H9 (cell line): ENCODE measurements around the gene SLC29A4. TPM values are rescaled to one million over a fixed set of nuclear protein-coding genes. Genes with fewer than 3 reads are reported as not detected.
A peak's percentile ranks its signal among the peaks of the same experiment; 100 is the strongest.
"Not testable (repeated sequence)": the region's sequence is repeated elsewhere in the genome, so short reads cannot be mapped to it uniquely, and the experiment has no call there.

ENCODE experiments used
- DNase-seq: peaks from one replicate; pipeline ENCODE4 v3.0.0-alpha.2; 2017
- H2AFZ ChIP-seq: one replicate; pipeline ENCODE4 v1.6.1; 2013; ENCODE audit warnings: mild to moderate bottlenecking, low read length, control low read depth, moderate library complexity
- H2AK5ac ChIP-seq: 2 replicates; pipeline ENCODE4 v1.6.1; 2013; ENCODE audit warnings: low read length, control low read depth, mixed read lengths; ENCODE audit not compliant: insufficient read length
- H2BK120ac ChIP-seq: one replicate; pipeline ENCODE4 v1.6.1; 2013; ENCODE audit warnings: low read depth, mild to moderate bottlenecking, low read length, control low read depth, inconsistent platforms; ENCODE audit not compliant: poor library complexity, severe bottlenecking
- H2BK12ac ChIP-seq: 2 replicates; pipeline ENCODE4 v1.6.1; 2013; ENCODE audit warnings: low read length, control low read depth, mixed read lengths, low read depth; ENCODE audit not compliant: insufficient read length
- H2BK15ac ChIP-seq: 2 replicates; pipeline ENCODE4 v1.6.1; 2013; ENCODE audit warnings: low read depth, low read length, control low read depth
- H2BK20ac ChIP-seq: one replicate; pipeline ENCODE4 v1.6.1; 2013; ENCODE audit warnings: low read depth, mild to moderate bottlenecking, low read length, control low read depth, inconsistent platforms; ENCODE audit not compliant: poor library complexity, severe bottlenecking
- H2BK5ac ChIP-seq: 2 replicates; pipeline ENCODE4 v1.6.1; 2013; ENCODE audit warnings: low read length, control low read depth, mixed read lengths; ENCODE audit not compliant: insufficient read length
- H3K14ac ChIP-seq: 2 replicates; pipeline ENCODE4 v1.6.1; 2013; ENCODE audit warnings: low read length, control low read depth; ENCODE audit not compliant: insufficient read depth
- H3K18ac ChIP-seq: 2 replicates; pipeline ENCODE4 v1.6.1; 2013; ENCODE audit warnings: low read depth, mild to moderate bottlenecking, mixed read lengths, low read length, control low read depth; ENCODE audit not compliant: insufficient read length
- H3K23ac ChIP-seq: 2 replicates; pipeline ENCODE4 v1.6.1; 2013; ENCODE audit warnings: low read length, control low read depth, mixed read lengths, low read depth; ENCODE audit not compliant: insufficient read length
- H3K23me2 ChIP-seq: 2 replicates; pipeline ENCODE4 v1.6.1; 2013; ENCODE audit warnings: low read depth, mild to moderate bottlenecking, mixed read lengths, low read length, control low read depth; ENCODE audit not compliant: insufficient read length, poor library complexity, severe bottlenecking
- H3K27ac ChIP-seq: 2 replicates; pipeline ENCODE4 v1.5.1; 2013; ENCODE audit warnings: low read length, control low read depth, mixed read lengths, low read depth; ENCODE audit not compliant: insufficient read length
- H3K27me3 ChIP-seq: 2 replicates; pipeline ENCODE4 v1.6.1; 2013; ENCODE audit warnings: low read length, control low read depth, inconsistent platforms; ENCODE audit not compliant: insufficient read depth
- H3K4ac ChIP-seq: 2 replicates; pipeline ENCODE4 v1.6.1; 2013; ENCODE audit warnings: low read depth, mild to moderate bottlenecking, control low read depth, inconsistent platforms, low read length, moderate library complexity
- H3K4me1 ChIP-seq: 2 replicates; pipeline ENCODE4 v1.6.1; 2013; ENCODE audit warnings: low read length, control low read depth, inconsistent platforms; ENCODE audit not compliant: insufficient read depth
- H3K4me2 ChIP-seq: 2 replicates; pipeline ENCODE4 v1.6.1; 2013; ENCODE audit warnings: low read length, control low read depth, mixed read lengths; ENCODE audit not compliant: insufficient read length, insufficient read depth
- H3K56ac ChIP-seq: 2 replicates; pipeline ENCODE4 v1.6.1; 2013; ENCODE audit warnings: low read depth, mild to moderate bottlenecking, mixed read lengths, low read length, control low read depth; ENCODE audit not compliant: insufficient read length
- H3K79me1 ChIP-seq: 2 replicates; pipeline ENCODE4 v1.6.1; 2013; ENCODE audit warnings: low read depth, mild to moderate bottlenecking, moderate library complexity, low read length, control low read depth, inconsistent platforms; ENCODE audit not compliant: insufficient read depth, poor library complexity, severe bottlenecking
- H3K79me2 ChIP-seq: 2 replicates; pipeline ENCODE4 v1.6.1; 2013; ENCODE audit warnings: low read length, control low read depth, inconsistent platforms; ENCODE audit not compliant: insufficient read depth
- H3K9ac ChIP-seq: 2 replicates; pipeline ENCODE4 v1.6.1; 2013; ENCODE audit warnings: low read length, control low read depth, mixed read lengths; ENCODE audit not compliant: insufficient read length; ENCODE audit errors: extremely low read depth
- H3K9me3 ChIP-seq: one replicate; pipeline ENCODE4 v1.6.1; 2013; ENCODE audit warnings: low read depth, low read length, inconsistent platforms; ENCODE audit not compliant: control insufficient read depth
- H3T11ph ChIP-seq: one replicate; pipeline ENCODE4 v1.6.1; 2013; ENCODE audit warnings: mild to moderate bottlenecking, low read length, control low read depth, inconsistent platforms
- H4K20me1 ChIP-seq: one replicate; pipeline ENCODE4 v1.6.1; 2013; ENCODE audit not compliant: control insufficient read depth, insufficient read length, insufficient read depth
- H4K5ac ChIP-seq: 2 replicates; pipeline ENCODE4 v1.6.1; 2013; ENCODE audit warnings: low read depth, mild to moderate bottlenecking, mixed read lengths, low read length, control low read depth; ENCODE audit not compliant: insufficient read length
- H4K8ac ChIP-seq: replicated peaks from 2 replicates; pipeline ENCODE4 v1.6.1; 2013; ENCODE audit warnings: low read length, control low read depth, mixed read lengths, low read depth; ENCODE audit not compliant: insufficient read length
- H4K91ac ChIP-seq: 2 replicates; pipeline ENCODE4 v1.6.1; 2013; ENCODE audit warnings: low read depth, mild to moderate bottlenecking, moderate library complexity, mixed read lengths, low read length, control low read depth; ENCODE audit not compliant: insufficient read length
- H3K27ac Mint-ChIP-seq, 3 experiments: 2 replicates in 2 of 3; 3 replicates in 1 of 3; pipeline ENCODE4 v1.8.0; 2020 to 2021; ENCODE audit warnings: mixed read lengths in 3 of 3, mild to moderate bottlenecking in 1 of 3, moderate library complexity in 1 of 3
- H3K27me3 Mint-ChIP-seq: 2 replicates; pipeline ENCODE4 v1.8.0; 2021; ENCODE audit warnings: low read depth, mild to moderate bottlenecking, moderate library complexity, mixed read lengths
- H3K36me3 Mint-ChIP-seq, 3 experiments: 2 replicates in 2 of 3; 3 replicates in 1 of 3; pipeline ENCODE4 v1.8.0; 2020 to 2021; ENCODE audit warnings: low read depth in 3 of 3, mixed read lengths in 3 of 3; ENCODE audit not compliant: insufficient read depth in 1 of 3
- H3K4me1 Mint-ChIP-seq, 2 experiments: 2 replicates each; pipeline ENCODE4 v1.8.0; 2020; ENCODE audit warnings: mixed read lengths in 2 of 2
- H3K4me3 Mint-ChIP-seq, 2 experiments: 2 replicates in 1 of 2; 3 replicates in 1 of 2; pipeline ENCODE4 v1.8.0; 2020 to 2021; ENCODE audit warnings: mild to moderate bottlenecking in 2 of 2, mixed read lengths in 2 of 2, moderate library complexity in 1 of 2
- H3K9me3 Mint-ChIP-seq, 2 experiments: 2 replicates in 1 of 2; 3 replicates in 1 of 2; pipeline ENCODE4 v1.8.0; 2020; ENCODE audit warnings: mild to moderate bottlenecking in 2 of 2, mixed read lengths in 2 of 2, moderate library complexity in 1 of 2
- CTCF ChIP-seq: fragments of 200-600 bp; sonication (generic); conservative IDR thresholded peaks from 3 replicates; pipeline ENCODE4 v1.8.0; 2021; ENCODE audit warnings: antibody characterized with exemption, mild to moderate bottlenecking
- WGBS: extraction: QIAGEN DNeasy Blood & Tissue Kit; methylation state at CpG from one replicate; pipeline ENCODE4 v1.1.7; 2013; ENCODE audit warnings: missing lambda C conversion rate, low lambda C conversion rate, mixed read lengths; ENCODE audit not compliant: insufficient read length; ENCODE audit errors: extremely low coverage; 5-methylcytosine and 5-hydroxymethylcytosine counted together
- total RNA-seq: library from RNA; stranded (reverse); gene quantifications from 2 replicates; pipeline ENCODE4 v1.2.1, GENCODE V29; 2021

Gene SLC29A4
- total RNA-seq, 1 experiment from 2014 or later = 12.4 TPM

GRCh38 chr7:5248201-5248885 is 34.4 kb upstream of the SLC29A4 start:
- no peak overlapping the region for H3K4me3 Mint-ChIP-seq
- Histone ChIP-seq H3K4ac (no peak overlapping the region), H2AFZ (no peak overlapping the region), H2BK12ac (no peak overlapping the region), H3K27me3 (no peaks in the 10 kb centered on the region), H3K14ac (0 out of 2 replicates have a peak overlapping the region, but pooled peaks have one; percentile 65), H3K79me2 (no peaks in the 10 kb centered on the region), H4K91ac (no peak overlapping the region), H3K27ac (no peak overlapping the region), H2BK20ac (no peak overlapping the region), H3K56ac (no peak overlapping the region), H3K9me3 (no peaks in the 10 kb centered on the region), H3K79me1 (no peaks in the 10 kb centered on the region), H3K23ac (no peak overlapping the region), H4K20me1 (no peaks in the 10 kb centered on the region), H2BK120ac (no peak overlapping the region), H4K8ac (no peak overlapping the region), H3T11ph (no peak overlapping the region), H4K5ac (no peak overlapping the region), H3K9ac (no peak overlapping the region), H2AK5ac (no peak overlapping the region), H3K18ac (no peak overlapping the region), H3K4me2 (no peak overlapping the region), H2BK5ac (no peak overlapping the region), H3K23me2 (no peaks in the 10 kb centered on the region), H3K4me1 (no peaks in the 10 kb centered on the region), H2BK15ac (no peak overlapping the region)
- peaks cover 4 to 7% (median 5%) of the 10 kb centered on the region in 3 experiments for H3K36me3 Mint-ChIP-seq
- peak overlapping the region in 2 of 3 experiments; percentile 58 to 83; a peak in 1 of 7 replicates for H3K27ac Mint-ChIP-seq
- peaks cover 5% of the 10 kb centered on the region for H3K27me3 Mint-ChIP-seq
- TF ChIP-seq CTCF = no peak
- peaks cover 5 to 10% of the 10 kb centered on the region in 2 experiments for H3K4me1 Mint-ChIP-seq
- DNase-seq = no peak
- no CpG with 5 or more reads among the region's 31 CpGs for WGBS
- peaks cover 7 to 9% of the 10 kb centered on the region in 2 experiments for H3K9me3 Mint-ChIP-seq

GRCh38 chr7:5250787-5251186 is 32.0 kb upstream of the SLC29A4 start:
- H2BK12ac ChIP-seq, H3K27ac Mint-ChIP-seq, H3K27me3 Mint-ChIP-seq, H3K9me3 ChIP-seq, H2BK5ac ChIP-seq, H3K36me3 Mint-ChIP-seq, H3K4me1 ChIP-seq, H2BK20ac ChIP-seq, H3K4me3 Mint-ChIP-seq, H2BK120ac ChIP-seq, H3K9me3 Mint-ChIP-seq, H2AFZ ChIP-seq, H3K27me3 ChIP-seq, H3K18ac ChIP-seq, H3K4ac ChIP-seq, H3K27ac ChIP-seq, H3K79me1 ChIP-seq, H3K9ac ChIP-seq, DNase-seq, H2BK15ac ChIP-seq, H3K23ac ChIP-seq, H3K56ac ChIP-seq, H3K79me2 ChIP-seq, H4K5ac ChIP-seq, H2AK5ac ChIP-seq, H3T11ph ChIP-seq, H4K8ac ChIP-seq, H3K4me2 ChIP-seq, H3K23me2 ChIP-seq, H4K20me1 ChIP-seq, H3K14ac ChIP-seq, H4K91ac ChIP-seq: not testable (repeated sequence)
- WGBS = no CpG with 5 or more reads among the region's 8 CpGs
- H3K4me1 Mint-ChIP-seq = peaks cover 10 to 16% of the 10 kb centered on the region in 2 experiments
